ENCODE measurements around the gene ADAP1. TPM values are rescaled to one million over a fixed set of nuclear protein-coding genes. Genes with fewer than 3 reads are reported as not detected.
"Not testable (repeated sequence)": the region's sequence is repeated elsewhere in the genome, so short reads cannot be mapped to it uniquely, and the experiment has no call there.

ADAP1 gene
- 8.7 and 10.0 TPM in 2 replicates for total RNA-seq (2014; rRNA removed; shearing (Covaris generic))
- polyA plus RNA-seq (2014; cell fraction: nucleus; rRNA removed), result 11.4 and 14.6 TPM in 2 replicates

- peak; percentile 47 for DNase-seq (ENCODE audit: extremely low read depth, low read depth)
Measured at GRCh38 chr7:954330-955238, at the start of gene ADAP1. Gene ADAP1, minus strand, starts transcription at chr7:954680. Its CDS starts 203 bp downstream, at chr7:954477.

- not testable (repeated sequence) for DNase-seq (ENCODE audit: extremely low read depth, low read depth)
Measured at GRCh38 chr7:1002445-1002844, 48.0 kb upstream of the ADAP1 start.

DNA sequence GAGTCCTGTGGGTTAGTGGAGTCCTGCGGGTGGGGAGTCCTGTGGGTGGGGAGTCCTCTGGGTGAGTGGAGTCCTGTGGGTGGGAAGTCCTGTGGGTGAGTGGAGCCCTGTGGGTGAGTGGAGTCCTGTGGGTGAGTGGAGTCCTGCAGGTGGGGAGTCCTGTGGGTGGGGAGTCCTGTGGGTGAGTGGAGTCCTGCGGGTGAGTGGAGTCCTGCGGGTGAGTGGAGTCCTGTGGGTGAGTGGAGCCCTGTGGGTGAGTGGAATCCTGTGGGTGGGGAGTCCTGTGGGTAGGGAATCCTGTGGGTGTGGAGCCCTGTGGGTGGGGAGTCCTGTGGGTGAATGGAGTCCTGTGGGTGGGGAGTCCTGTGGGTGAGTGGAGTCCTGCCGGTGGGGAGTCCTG, 47.5 kb upstream of the ADAP1 start:
- DNase-seq (ENCODE audit: extremely low read depth, low read depth), result not testable (repeated sequence)

DNA sequence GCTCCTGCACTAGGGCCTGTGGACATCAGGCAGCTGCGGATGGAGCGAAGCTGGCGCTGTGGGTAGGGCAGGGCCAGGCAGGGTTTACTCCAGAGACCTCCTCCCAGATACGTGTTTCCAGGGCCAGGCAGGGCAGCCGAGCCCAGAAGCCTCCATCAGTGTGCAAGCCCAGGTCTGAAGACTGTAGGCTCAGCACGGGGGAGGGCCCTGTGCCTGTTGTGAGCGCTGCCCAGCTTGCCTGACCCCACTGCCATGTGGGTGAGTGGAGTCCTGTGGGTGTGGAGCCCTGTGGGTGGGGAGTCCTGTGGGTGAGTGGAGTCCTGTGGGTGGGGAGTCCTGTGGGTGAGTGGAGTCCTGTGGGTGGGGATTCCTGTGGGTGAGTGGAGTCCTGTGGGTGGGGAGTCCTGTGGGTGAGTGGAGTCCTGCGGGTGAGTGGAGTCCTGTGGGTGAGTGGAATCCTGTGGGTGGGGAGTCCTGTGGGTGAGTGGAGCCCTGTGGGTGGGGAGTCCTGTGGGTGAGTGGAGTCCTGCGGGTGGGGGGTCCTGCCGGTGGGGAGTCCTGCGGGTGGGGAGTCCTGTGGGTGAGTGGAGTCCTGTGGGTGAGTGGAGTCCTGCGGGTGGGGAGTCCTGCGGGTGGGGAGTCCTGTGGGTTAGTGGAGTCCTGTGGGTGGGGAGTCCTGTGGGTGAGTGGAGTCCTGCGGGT, 46.7 kb upstream of the ADAP1 start:
- not testable (repeated sequence) for DNase-seq (ENCODE audit: extremely low read depth, low read depth)

DNA sequence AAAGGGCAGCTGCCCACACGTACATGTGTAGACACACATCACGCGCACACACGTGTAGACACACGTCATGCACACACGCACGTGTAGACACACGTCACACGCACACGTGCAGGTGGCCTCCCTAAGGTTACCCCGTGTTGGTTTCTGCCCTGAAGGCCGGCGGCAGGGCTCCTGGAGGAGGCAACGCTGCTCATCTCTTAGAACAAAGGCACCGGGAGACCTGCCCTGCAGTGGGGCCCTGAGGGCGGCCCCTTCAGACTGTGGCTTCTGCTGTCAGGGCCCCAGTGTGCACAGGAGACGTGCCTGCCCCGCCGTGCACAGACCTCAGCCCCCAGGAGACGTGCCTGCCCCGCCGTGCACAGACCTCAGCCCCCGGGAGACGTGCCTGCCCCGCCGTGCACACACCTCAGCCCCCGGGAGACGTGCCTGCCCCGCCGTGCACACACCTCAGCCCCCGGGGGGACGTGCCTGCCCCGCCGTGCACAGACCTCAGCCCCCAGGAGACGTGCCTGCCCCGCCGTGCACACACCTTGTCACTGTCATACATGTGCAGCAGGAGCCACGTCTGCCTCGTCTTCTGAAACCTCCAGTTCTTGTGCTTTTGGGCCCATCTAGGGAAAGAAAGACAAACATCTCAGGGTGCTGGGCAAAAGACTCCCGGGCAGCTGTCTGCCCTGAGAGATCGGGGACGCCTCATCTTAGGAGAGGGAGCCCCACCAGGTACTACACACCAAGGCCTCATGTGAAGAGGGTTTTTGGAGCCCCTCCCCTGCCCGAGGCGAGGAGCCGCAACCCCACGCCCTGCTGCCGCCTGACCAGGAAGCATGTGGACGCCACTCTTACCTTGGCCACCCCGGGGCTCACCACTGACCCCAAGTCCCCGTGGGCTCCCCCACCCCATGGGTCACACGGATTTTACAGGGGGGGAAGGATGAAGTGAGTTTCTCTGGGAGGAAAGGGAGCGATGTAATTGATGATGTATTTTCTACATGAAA, 45.8 kb upstream of the ADAP1 start:
- no peak for DNase-seq (ENCODE audit: extremely low read depth, low read depth)

DNA sequence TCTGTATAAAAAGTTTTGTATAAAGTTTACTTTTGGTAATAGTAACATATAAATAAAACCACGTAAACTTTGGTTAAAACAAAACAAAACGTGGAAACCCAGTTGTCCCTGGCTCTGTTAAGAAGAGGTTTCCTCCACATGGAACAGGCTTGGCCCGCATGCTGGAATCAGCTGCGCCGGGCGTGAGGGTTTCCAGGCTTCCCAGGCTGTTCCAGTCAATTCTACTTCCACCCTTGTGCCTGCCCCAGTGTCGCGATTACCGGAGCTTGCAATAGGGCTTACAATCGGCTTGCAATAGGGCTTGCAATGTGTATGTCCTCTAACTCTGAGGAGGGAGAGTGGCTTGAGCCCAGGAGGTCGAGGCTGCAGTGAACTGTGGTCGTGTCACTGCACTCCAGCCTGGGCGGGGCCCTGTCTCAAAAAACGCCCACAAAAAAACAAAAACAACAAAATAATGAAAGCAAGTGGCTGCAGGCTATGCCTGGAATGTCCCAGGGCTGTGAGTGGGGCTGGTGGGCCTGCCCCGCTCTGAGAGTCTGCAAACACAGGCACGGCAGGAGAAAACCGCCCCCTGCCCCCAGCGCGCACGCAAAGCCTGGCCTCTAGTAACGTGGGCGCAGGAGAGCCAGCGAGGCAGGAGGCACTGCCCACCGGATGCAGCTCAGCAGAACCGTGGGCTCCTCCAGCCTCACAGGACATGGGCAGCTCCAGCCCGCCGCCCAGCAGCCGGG, 44.8 kb upstream of the ADAP1 start:
- DNase-seq (ENCODE audit: extremely low read depth, low read depth), result no peak

DNA sequence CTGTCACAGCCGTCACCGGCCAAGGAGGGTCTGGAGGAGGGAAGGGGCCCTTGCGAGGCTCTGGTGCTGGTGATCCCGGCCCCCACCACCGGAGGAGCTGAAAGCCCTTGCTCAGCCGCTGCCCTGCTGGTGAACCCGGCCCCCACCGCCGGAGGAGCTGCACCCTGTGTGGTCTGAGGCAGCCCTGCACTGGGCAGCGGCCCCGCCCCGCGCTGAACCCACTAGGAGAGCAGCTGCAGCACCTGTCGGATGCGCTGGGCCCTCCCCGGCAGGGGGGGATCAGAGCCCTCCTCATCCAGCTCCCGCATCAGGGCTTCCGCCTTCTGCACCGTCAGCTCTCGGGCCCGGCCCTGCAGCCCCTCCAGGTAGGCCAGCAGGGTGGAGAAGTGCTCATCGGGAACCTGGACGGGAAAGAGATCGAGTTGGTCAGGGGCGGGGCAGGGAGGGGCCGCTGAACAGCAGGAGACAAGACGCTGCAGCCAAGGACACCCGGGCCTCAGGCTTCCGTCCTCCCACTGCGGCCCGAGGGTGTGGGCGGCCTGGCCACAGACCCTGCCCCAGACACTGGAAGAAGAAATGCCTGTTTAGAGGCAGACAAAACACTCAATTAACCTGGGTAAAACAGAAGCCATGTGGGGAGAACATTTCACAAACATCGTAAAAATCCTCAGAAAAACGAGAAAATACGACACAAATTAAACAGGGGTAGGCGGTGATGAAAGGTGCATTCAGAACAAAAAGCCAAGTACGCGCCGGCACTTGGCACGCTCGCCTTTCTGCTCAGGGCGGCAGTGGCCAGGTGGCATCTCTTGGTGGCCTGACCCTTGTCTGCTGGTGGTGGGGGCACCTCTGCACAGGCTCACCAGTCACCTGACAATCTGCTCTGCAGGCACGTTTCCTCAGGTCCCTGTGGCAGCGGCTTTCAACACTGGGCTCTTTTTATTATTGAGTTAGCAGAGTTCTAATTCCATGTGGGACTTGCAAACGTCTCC, 43.2 kb upstream of the ADAP1 start:
- no peak for DNase-seq (ENCODE audit: extremely low read depth, low read depth)

DNA sequence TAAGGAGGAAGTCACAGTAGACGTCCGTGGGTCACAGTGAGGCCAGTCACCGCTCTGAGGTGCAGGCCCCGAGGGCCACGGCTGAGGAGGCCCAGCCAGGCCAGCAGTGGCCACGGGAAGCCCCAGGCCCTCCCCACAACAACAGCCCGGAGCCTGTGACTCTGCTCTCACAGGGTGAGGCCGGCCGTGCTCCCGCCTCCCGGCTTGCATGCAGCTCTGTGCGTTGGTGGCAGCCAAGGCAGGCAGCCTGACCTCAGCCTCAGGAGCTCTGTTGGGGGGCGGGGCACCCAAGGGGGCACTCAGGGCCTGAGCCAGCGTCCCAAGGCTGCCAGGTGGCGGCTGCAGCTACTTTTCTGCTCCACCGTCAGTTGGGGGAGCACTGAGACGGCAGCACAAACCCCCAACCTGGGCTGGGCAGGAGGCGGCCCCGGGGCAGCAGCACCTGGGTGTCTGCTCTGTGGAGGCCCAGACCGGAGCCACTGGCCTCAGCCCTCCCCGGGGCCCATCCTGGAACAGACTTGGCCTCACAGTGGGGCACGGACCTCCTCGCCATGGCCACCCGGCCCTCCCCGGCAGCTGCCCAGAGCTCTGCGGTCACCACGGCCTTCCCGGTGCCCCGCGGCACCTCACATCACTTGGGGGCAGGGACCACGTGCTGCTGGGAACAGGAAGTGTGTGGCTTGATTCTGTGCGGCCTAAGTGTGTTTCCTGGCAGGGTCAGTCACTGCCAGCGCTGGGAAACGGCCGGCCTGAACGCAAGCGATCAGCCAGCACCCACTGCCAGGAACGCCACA, 41.8 kb upstream of the ADAP1 start:
- no peak for DNase-seq (ENCODE audit: extremely low read depth, low read depth)

GRCh38 chr7:995571-995970, 41.1 kb upstream of the ADAP1 start:
- DNase-seq (ENCODE audit: extremely low read depth, low read depth), result no peak

- DNase-seq (ENCODE audit: extremely low read depth, low read depth), result no peak
Measured at GRCh38 chr7:994592-995308, 40.3 kb upstream of the ADAP1 start.

GRCh38 chr7:992709-993607, 38.5 kb upstream of the ADAP1 start:
- peak; percentile 95 for DNase-seq (ENCODE audit: extremely low read depth, low read depth)

- DNase-seq (ENCODE audit: extremely low read depth, low read depth), result no peak
Measured at GRCh38 chr7:991729-992656, 37.5 kb upstream of the ADAP1 start.

- DNase-seq (ENCODE audit: extremely low read depth, low read depth), result no peak
Measured at GRCh38 chr7:990933-991728, 36.7 kb upstream of the ADAP1 start.

- no peak for DNase-seq (ENCODE audit: extremely low read depth, low read depth)
Measured at GRCh38 chr7:990352-990932, 36.0 kb upstream of the ADAP1 start.

Measured in NCI-H460 (cell line).